Measurements from ENCODE around the gene CELA2A. TPM values are rescaled to one million over a fixed set of nuclear protein-coding genes. Genes with fewer than 3 reads are reported as not detected.

The CELA2A gene
- total RNA-seq, 1 experiment from 2014 or later = not detected

DNA sequence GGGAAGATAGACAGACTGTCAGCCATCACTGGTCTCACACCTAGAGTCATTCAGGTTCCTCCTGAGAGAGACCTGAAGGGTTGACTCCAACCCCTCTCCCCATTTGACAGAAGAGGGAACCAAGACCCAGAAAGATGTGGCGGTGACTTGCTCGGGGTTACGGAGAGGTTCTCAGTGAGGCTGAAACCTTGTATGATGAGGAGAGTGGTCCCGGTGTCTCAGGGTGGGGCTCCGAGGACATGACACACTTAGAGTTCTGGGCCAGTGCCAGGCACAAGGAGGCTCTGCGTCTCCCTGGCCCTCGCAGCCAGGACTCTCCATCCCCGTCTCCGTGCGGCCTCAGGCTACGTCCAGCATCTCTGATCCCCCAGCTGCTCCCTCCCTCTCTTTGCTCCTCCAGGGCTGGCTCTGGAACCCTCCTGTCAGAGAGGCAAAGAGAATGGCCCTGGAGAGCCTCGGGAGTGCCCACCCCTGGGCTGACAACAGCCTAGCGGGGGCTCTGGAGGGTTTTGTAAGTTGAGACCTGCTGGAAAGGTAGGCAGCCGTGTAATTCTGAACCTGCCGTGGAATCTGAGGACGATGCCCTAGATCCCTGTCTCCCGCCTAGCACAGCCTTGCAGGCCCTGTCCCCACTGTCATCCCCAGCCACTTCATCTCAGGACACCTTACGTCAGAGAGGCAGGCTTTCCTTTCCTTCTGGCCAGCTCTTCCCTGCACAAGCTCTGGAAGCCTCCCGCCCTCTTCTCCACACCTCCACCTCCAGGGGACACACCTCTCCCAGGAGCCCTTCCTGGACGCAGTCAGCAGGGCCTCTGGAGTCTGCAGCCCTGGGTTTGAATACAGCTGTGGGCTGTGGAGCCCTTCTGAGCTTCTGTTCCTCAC lies 42.7 kb upstream of the CELA2A start:
- no peaks in the 10 kb centered on the region for H3K27me3 ChIP-seq (replicated peaks; ENCODE audit: control insufficient read depth, insufficient read depth, low read length)
- no peak overlapping the region for H3K4me3 ChIP-seq (ENCODE audit: low read depth, low read length)
- DNase-seq = no peak
- H3K36me3 ChIP-seq (ENCODE audit: control insufficient read depth, insufficient read depth, low read length) = no peaks in the 10 kb centered on the region; the same call in 1 of the 2 replicates
- no peaks in the 10 kb centered on the region for H3K36me3 Mint-ChIP-seq (ENCODE audit: insufficient read depth, unreplicated experiment)
- POLR2A ChIA-PET = no interaction called here
- H3K9me3 Mint-ChIP-seq (ENCODE audit: unreplicated experiment) = no peaks in the 10 kb centered on the region
- no TSS peak for BruUV-seq (replicated peaks)
- no peak overlapping the region for H3K4me3 Mint-ChIP-seq (ENCODE audit: unreplicated experiment)
- intact Hi-C loops (cut with micrococcal nuclease; ENCODE audit: unreplicated experiment) = loop anchor here (5.0 kb wide), 1 partner anchor 92 kb away; no protein-coding TSS in a partner anchor
- H3K9me3 ChIP-seq = no peaks in the 10 kb centered on the region
- CTCF ChIA-PET = no interaction called here
- peaks cover 10% of the 10 kb centered on the region; the same call in 1 of the 2 replicates for H3K4me1 ChIP-seq
- TF ChIP-seq, protein P1, sequence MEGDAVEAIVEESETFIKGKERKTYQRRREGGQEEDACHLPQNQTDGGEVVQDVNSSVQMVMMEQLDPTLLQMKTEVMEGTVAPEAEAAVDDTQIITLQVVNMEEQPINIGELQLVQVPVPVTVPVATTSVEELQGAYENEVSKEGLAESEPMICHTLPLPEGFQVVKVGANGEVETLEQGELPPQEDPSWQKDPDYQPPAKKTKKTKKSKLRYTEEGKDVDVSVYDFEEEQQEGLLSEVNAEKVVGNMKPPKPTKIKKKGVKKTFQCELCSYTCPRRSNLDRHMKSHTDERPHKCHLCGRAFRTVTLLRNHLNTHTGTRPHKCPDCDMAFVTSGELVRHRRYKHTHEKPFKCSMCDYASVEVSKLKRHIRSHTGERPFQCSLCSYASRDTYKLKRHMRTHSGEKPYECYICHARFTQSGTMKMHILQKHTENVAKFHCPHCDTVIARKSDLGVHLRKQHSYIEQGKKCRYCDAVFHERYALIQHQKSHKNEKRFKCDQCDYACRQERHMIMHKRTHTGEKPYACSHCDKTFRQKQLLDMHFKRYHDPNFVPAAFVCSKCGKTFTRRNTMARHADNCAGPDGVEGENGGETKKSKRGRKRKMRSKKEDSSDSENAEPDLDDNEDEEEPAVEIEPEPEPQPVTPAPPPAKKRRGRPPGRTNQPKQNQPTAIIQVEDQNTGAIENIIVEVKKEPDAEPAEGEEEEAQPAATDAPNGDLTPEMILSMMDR (IDR thresholded peaks at IDR 0.05; ENCODE audit: insufficient read depth in 1 of 2, low read depth in 1 of 2, low read length in 1 of 2, severe bottlenecking in 1 of 2, unreplicated experiment in 1 of 2) = no peak
- no peaks in the 10 kb centered on the region for H3K27me3 Mint-ChIP-seq (ENCODE audit: insufficient read depth, unreplicated experiment)
- no peaks in the 10 kb centered on the region for H3K4me1 Mint-ChIP-seq (ENCODE audit: low read depth, unreplicated experiment)
- H3K27ac Mint-ChIP-seq (ENCODE audit: unreplicated experiment) = no peak overlapping the region

DNA sequence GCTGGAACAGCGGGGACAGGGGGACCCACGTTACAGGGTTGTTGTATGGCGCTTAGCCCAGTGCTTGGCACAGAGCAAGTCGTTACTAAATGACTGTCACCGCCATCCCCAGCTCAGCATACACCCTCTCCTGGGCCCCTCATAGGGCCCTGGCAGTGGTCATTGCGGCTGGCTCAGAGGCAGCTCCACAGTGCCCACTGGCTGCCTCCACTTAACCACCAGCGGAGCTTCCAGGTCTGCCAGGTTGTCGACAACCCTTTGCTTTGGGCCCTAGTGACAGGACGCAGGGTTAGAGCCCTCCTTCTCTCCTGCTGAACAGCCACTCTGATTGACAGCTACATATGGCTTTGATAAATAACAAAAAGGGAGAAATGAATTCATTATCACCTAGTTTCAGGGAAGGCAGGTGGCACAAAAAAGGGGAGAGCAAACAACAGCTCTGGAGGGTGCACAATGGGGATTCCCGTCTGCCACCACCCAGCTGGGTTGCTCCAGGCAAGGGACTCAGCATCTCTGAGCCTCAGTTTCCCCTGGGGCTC lies 42.0 kb upstream of the CELA2A start:
- Mint-ChIP-seq H3K9me3 (ENCODE audit: unreplicated experiment) (no peaks in the 10 kb centered on the region), H3K4me1 (ENCODE audit: low read depth, unreplicated experiment) (no peaks in the 10 kb centered on the region), H3K27ac (ENCODE audit: unreplicated experiment) (no peak overlapping the region), H3K4me3 (ENCODE audit: unreplicated experiment) (no peak overlapping the region), H3K27me3 (ENCODE audit: insufficient read depth, unreplicated experiment) (no peaks in the 10 kb centered on the region), H3K36me3 (ENCODE audit: insufficient read depth, unreplicated experiment) (no peaks in the 10 kb centered on the region)
- H3K9me3 ChIP-seq = no peaks in the 10 kb centered on the region
- TF ChIP-seq, protein P1 (IDR thresholded peaks at IDR 0.05; ENCODE audit: insufficient read depth in 1 of 2, low read depth in 1 of 2, low read length in 1 of 2, severe bottlenecking in 1 of 2, unreplicated experiment in 1 of 2) = no peak
- H3K36me3 ChIP-seq (ENCODE audit: control insufficient read depth, insufficient read depth, low read length) = no peaks in the 10 kb centered on the region; the same call in 1 of the 2 replicates
- no TSS peak for BruUV-seq (replicated peaks)
- peaks cover 6% of the 10 kb centered on the region; the same call in 1 of the 2 replicates for H3K4me1 ChIP-seq
- CTCF ChIA-PET = no interaction called here
- POLR2A ChIA-PET = no interaction called here
- no peak overlapping the region for H3K4me3 ChIP-seq (ENCODE audit: low read depth, low read length)
- no peak for DNase-seq
- intact Hi-C loops (cut with micrococcal nuclease; ENCODE audit: unreplicated experiment) = loop anchor here (5.0 kb wide), 1 partner anchor 92 kb away; no protein-coding TSS in a partner anchor
- H3K27me3 ChIP-seq (replicated peaks; ENCODE audit: control insufficient read depth, insufficient read depth, low read length) = no peaks in the 10 kb centered on the region

DNA sequence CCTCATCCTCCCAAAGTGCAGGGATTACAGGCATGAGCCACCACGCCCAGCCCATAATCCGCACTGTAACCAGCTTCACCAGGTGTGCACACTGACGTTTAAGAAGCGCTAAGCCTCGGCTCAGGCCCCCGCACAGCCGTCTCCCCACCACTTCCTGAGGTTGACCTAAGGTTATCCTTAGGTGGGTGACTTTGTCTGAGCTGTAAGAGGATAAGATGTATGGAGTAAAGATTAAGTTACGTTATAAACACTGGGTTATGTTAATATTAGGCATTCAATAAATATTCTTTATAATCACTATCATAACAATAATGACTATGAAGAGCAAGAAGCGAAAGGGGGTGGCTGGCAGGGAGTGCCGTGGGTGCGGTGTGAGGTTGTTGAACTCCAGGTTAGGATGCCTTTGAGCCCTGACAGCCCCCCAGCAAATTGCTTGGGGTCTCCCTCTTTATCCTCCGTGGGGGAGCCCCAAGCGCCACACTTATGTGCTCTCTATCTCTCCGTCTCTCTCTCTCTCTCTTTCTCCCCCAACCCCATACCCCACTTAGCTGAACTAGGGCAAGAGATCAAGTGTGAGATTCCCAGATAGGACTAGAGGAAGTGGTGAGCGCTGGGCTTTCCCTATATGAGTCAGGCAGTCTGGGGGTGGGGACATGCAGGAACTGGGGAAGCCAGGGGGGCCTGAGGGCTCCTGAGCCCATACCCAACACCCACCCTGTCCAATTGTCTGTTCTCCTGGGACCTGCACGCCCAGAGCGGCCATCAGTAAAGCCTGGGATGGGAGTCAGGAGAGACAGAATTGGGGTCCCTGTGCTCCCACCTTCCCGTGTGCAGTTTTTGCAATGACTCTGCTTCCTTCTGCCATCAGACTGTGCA lies 39.2 kb upstream of the CELA2A start:
- H3K4me1 ChIP-seq = no peaks in the 10 kb centered on the region

More for the DNA sequence above, 39.2 kb upstream of the CELA2A start:
- Mint-ChIP-seq H3K27me3 (ENCODE audit: insufficient read depth, unreplicated experiment) (no peaks in the 10 kb centered on the region), H3K4me3 (ENCODE audit: unreplicated experiment) (no peak overlapping the region), H3K36me3 (ENCODE audit: insufficient read depth, unreplicated experiment) (no peaks in the 10 kb centered on the region), H3K4me1 (ENCODE audit: low read depth, unreplicated experiment) (no peaks in the 10 kb centered on the region), H3K9me3 (ENCODE audit: unreplicated experiment) (no peaks in the 10 kb centered on the region), H3K27ac (ENCODE audit: unreplicated experiment) (no peak overlapping the region)
- Histone ChIP-seq H3K27me3 (replicated peaks; ENCODE audit: control insufficient read depth, insufficient read depth, low read length) (no peaks in the 10 kb centered on the region), H3K4me3 (ENCODE audit: low read depth, low read length) (no peak overlapping the region), H3K9me3 (no peaks in the 10 kb centered on the region), H3K36me3 (ENCODE audit: control insufficient read depth, insufficient read depth, low read length) (peaks cover 1% of the 10 kb centered on the region)
- BruUV-seq (replicated peaks) = no TSS peak
- TF ChIP-seq, protein P1 (IDR thresholded peaks at IDR 0.05; ENCODE audit: insufficient read depth in 1 of 2, low read depth in 1 of 2, low read length in 1 of 2, severe bottlenecking in 1 of 2, unreplicated experiment in 1 of 2) = no peak
- DNase-seq = no peak
- POLR2A ChIA-PET = no interaction called here
- CTCF ChIA-PET = no interaction called here
- intact Hi-C loops (cut with micrococcal nuclease; ENCODE audit: unreplicated experiment) = no loop called here
